Skeletal muscle tissue (tissue), 4 donors: Measurements from ENCODE around the gene INHBA. TPM values are rescaled to one million over a fixed set of nuclear protein-coding genes. Genes with fewer than 3 reads are reported as not detected.

Experiments
- H3K27ac ChIP-seq: one replicate; pipeline ENCODE4 v1.7.0; 2013; ENCODE audit warnings: mild to moderate bottlenecking, low read depth, low read length, inconsistent platforms
- H3K27me3 ChIP-seq, 3 donors: one replicate each; pipeline ENCODE4 v1.7.0; 2013; ENCODE audit warnings: low read length in 3 of 3; ENCODE audit not compliant: control insufficient read depth in 3 of 3, insufficient read depth in 3 of 3
- H3K36me3 ChIP-seq, 3 donors: one replicate each; pipeline ENCODE4 v1.7.0; 2013; ENCODE audit warnings: low read length in 3 of 3; ENCODE audit not compliant: control insufficient read depth in 3 of 3, insufficient read depth in 3 of 3
- H3K4me1 ChIP-seq, 3 donors: one replicate each; pipeline ENCODE4 v1.7.0; 2013; ENCODE audit warnings: low read length in 3 of 3, mild to moderate bottlenecking in 3 of 3; ENCODE audit not compliant: control insufficient read depth in 3 of 3, insufficient read depth in 3 of 3
- H3K4me3 ChIP-seq, 3 donors: one replicate each; pipeline ENCODE4 v1.7.0; 2013; ENCODE audit warnings: low read length in 3 of 3
- H3K9ac ChIP-seq, 3 donors: one replicate each; pipeline ENCODE4 v1.7.0; 2013; ENCODE audit warnings: low read length in 3 of 3, mild to moderate bottlenecking in 3 of 3, moderate library complexity in 2 of 3, low read depth in 1 of 3
- H3K9me3 ChIP-seq, 3 donors: one replicate each; pipeline ENCODE4 v1.7.0; 2013; ENCODE audit warnings: low read length in 3 of 3; ENCODE audit not compliant: control insufficient read depth in 3 of 3
- total RNA-seq: library from RNA; depleted of rRNA; stranded (reverse); fragments of >200 nt; gene quantifications from one replicate; pipeline ENCODE4 v1.2.3, GENCODE V29; 2014
- donor health status: Osteomylitis.

Gene INHBA
- total RNA-seq: 4.7 TPM

- H3K4me3 ChIP-seq: no peak within 1 kb of the TSS
- H3K9ac ChIP-seq: no peak within 1 kb of the TSS
- peaks cover 5 to 37% (median 14%) of the 10 kb centered on the region in 3 donors for H3K27me3 ChIP-seq
Observed at GRCh38 chr7:41702635-41703371, at the start of gene INHBA. INHBA (minus strand) TSS chr7:41703090; CDS start chr7:41700374, 2,716 bp downstream.

GRCh38 chr7:41752615-41753014 is 49.7 kb upstream of the INHBA start:
- no peaks in the 10 kb centered on the region for H3K27me3 ChIP-seq
- H3K4me3 ChIP-seq: no peak overlapping the region
- H3K36me3 ChIP-seq: no peaks in the 10 kb centered on the region
- H3K4me1 ChIP-seq: no peaks in the 10 kb centered on the region
- peaks cover 0 to 2% (median 0%) of the 10 kb centered on the region in 3 donors for H3K9me3 ChIP-seq
- no peak overlapping the region for H3K27ac ChIP-seq
- no peak overlapping the region for H3K9ac ChIP-seq

More at GRCh38 chr7:41702635-41703371, at the start of gene INHBA:
- H3K9me3 ChIP-seq: no peaks in the 10 kb centered on the region
- no peak within 1 kb of the TSS for H3K27ac ChIP-seq
- peaks cover 15 to 25% (median 18%) of the 10 kb centered on the region in 3 donors for H3K4me1 ChIP-seq
- H3K36me3 ChIP-seq: no peaks in the 10 kb centered on the region

DNA sequence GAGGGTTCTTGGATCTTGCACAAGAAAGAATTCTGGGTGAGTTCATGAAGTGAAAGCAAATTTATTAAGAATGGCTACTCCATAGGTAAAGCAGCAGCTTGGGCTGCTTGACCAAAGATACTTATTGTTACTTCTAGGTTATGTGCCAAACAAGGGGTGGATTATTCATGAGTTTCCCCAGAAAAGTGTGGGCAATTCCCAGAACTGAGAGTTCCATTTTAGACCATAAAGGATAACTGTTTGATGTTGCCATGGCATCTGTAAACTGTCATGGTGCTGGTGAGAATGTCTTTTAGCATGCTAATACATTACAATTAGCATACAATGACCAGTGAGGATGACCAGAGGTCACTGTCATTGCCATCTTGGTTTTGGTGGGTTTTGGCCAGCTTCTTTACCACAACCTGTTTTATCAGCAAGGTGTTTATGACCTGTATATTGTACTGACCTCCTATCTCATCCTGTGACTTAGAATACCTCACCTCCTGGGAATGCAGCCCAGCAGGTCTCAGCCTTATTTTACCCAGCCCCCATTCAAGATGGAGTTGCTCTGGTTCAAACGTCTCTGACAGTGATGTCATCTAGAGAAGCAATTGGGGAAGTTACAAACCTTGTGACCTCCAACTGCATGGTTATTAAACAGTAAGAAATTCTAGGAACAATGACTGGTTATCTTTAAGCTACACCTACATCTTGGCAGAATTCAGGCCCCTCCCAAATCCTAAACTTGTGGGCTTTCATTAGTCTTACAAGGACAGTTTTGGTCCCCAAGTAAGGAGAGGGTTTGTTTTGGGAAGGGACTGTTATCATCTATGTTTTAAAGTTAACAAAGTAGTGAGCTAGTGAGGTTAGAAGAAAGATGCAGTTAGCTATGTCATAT is 48.0 kb upstream of the INHBA start:
- Histone ChIP-seq H3K9me3 (no peaks in the 10 kb centered on the region), H3K27me3 (no peaks in the 10 kb centered on the region), H3K4me1 (no peaks in the 10 kb centered on the region), H3K4me3 (no peak overlapping the region), H3K36me3 (no peaks in the 10 kb centered on the region), H3K9ac (no peak overlapping the region), H3K27ac (no peak overlapping the region)

GRCh38 chr7:41747961-41748360 is 45.1 kb upstream of the INHBA start:
- H3K27ac ChIP-seq: no peak overlapping the region
- H3K4me1 ChIP-seq: no peaks in the 10 kb centered on the region
- no peaks in the 10 kb centered on the region for H3K36me3 ChIP-seq
- no peaks in the 10 kb centered on the region for H3K9me3 ChIP-seq
- H3K9ac ChIP-seq: no peak overlapping the region
- H3K4me3 ChIP-seq: no peak overlapping the region
- no peaks in the 10 kb centered on the region for H3K27me3 ChIP-seq

- Histone ChIP-seq H3K4me3 (no peak overlapping the region), H3K27me3 (no peaks in the 10 kb centered on the region), H3K9me3 (peaks cover 3 to 8% (median 4%) of the 10 kb centered on the region in 3 donors), H3K27ac (no peak overlapping the region), H3K4me1 (no peaks in the 10 kb centered on the region), H3K9ac (no peak overlapping the region), H3K36me3 (no peaks in the 10 kb centered on the region)
Observed at GRCh38 chr7:41745451-41745850, 42.6 kb upstream of the INHBA start.

- no peaks in the 10 kb centered on the region for H3K4me1 ChIP-seq
- no peak overlapping the region for H3K27ac ChIP-seq
- no peaks in the 10 kb centered on the region for H3K27me3 ChIP-seq
- H3K36me3 ChIP-seq: no peaks in the 10 kb centered on the region
- H3K4me3 ChIP-seq: no peak overlapping the region
- H3K9me3 ChIP-seq: peaks cover 3 to 8% (median 4%) of the 10 kb centered on the region in 3 donors
- H3K9ac ChIP-seq: no peak overlapping the region
Observed at GRCh38 chr7:41744161-41744560, 41.3 kb upstream of the INHBA start.

DNA sequence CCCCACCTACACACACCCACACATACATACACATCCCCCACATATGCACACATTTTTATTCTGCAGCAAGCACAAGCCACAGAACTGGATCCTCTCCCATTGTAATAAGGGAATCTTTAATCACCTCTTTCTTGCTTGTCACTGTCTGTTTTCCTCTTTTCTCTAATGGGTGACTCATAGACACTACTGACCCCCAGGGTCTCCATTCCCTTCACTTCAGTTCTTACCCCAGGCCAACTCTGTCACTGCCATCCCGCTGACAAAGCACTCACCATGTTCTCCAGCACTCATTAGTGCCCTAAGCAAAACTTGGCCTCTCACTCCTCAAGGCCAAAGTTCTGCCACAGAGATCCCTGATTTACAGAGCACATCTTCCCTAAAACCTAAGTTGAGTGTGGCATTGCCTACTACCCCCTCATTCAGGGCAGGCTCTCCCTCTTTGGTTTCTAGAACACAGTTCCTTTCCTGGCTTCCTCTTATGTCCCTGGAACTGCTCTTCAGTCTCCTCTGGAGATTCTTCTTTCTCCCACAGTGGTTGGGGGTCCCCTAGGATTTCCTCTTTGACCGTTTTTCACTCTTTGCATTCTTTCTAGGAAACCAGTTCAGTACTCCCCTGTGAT is 39.6 kb upstream of the INHBA start:
- Histone ChIP-seq H3K27me3 (no peaks in the 10 kb centered on the region), H3K4me1 (no peaks in the 10 kb centered on the region), H3K27ac (no peak overlapping the region), H3K9me3 (peaks cover 3 to 8% (median 4%) of the 10 kb centered on the region in 3 donors), H3K4me3 (no peak overlapping the region), H3K9ac (no peak overlapping the region), H3K36me3 (no peaks in the 10 kb centered on the region)

GRCh38 chr7:41738806-41739205 is 35.9 kb upstream of the INHBA start:
- H3K9ac ChIP-seq: no peak overlapping the region
- no peak overlapping the region for H3K27ac ChIP-seq
- H3K9me3 ChIP-seq: peaks cover 3 to 8% (median 4%) of the 10 kb centered on the region in 3 donors
- H3K4me3 ChIP-seq: no peak overlapping the region
- no peaks in the 10 kb centered on the region for H3K27me3 ChIP-seq
- H3K4me1 ChIP-seq: no peaks in the 10 kb centered on the region
- H3K36me3 ChIP-seq: no peaks in the 10 kb centered on the region

GRCh38 chr7:41738336-41738735 is 35.4 kb upstream of the INHBA start:
- no peak overlapping the region for H3K27ac ChIP-seq
- H3K4me1 ChIP-seq: no peaks in the 10 kb centered on the region
- H3K4me3 ChIP-seq: no peak overlapping the region
- no peaks in the 10 kb centered on the region for H3K27me3 ChIP-seq
- no peaks in the 10 kb centered on the region for H3K36me3 ChIP-seq
- no peak overlapping the region for H3K9ac ChIP-seq
- H3K9me3 ChIP-seq: peaks cover 3 to 8% (median 4%) of the 10 kb centered on the region in 3 donors
